Frontal cortex (tissue), 4 donors: ENCODE data around the gene TAS2R3. TPM values are rescaled to one million over a fixed set of nuclear protein-coding genes. Genes with fewer than 3 reads are reported as not detected.

Experiments used
- DNase-seq, 2 donors: peaks; one replicate each; pipeline ENCODE4 v3.0.0; 2012; ENCODE audit warnings: low spot score in 2 of 2
- FAIRE-seq: peaks from 2 replicates; lab custom pipeline; 2012; peaks lifted over from hg19 to GRCh38; lab: Jason Lieb, UNC
- small RNA-seq: library from RNA; depleted of rRNA; stranded (forward); fragments of <200 nt; gene quantifications from one replicate; pipeline ENCODE3, GENCODE V24; 2014
- total RNA-seq: library from RNA; depleted of rRNA; stranded (reverse); fragments of >200 nt; gene quantifications from one replicate; pipeline ENCODE4 v1.2.3, GENCODE V29; 2014
- donor health status: control.
- donor health status: control.
- donor health status: control.

TAS2R3 gene
- total RNA-seq, 1 donor from 2014 or later, result 1.2 TPM

- FAIRE-seq (no peak), DNase-seq (no peak)
Observed at GRCh38 chr7:141776374-141776773, 12.5 kb downstream of the TAS2R3 start, which contains the start of gene TAS2R4. Gene TAS2R4, plus strand, starts transcription at chr7:141776674. Its CDS starts 1,815 bp downstream, at chr7:141778489.

- peak; percentile 19 to 51 for DNase-seq
- peak; percentile 10 for FAIRE-seq
Observed at GRCh38 chr7:141785706-141786552, 22.0 kb downstream of the TAS2R3 start.

- FAIRE-seq (no peak), DNase-seq (no peak)
Observed at GRCh38 chr7:141788296-141788695, 24.4 kb downstream of the TAS2R3 start.

GRCh38 chr7:141789917-141790316, 26.0 kb downstream of the TAS2R3 start, which contains the start of gene TAS2R5:
Gene TAS2R5, plus strand, starts transcription at chr7:141790217. Its CDS starts 145 bp downstream, at chr7:141790362.
- no peak for FAIRE-seq
- no peak for DNase-seq

- FAIRE-seq (no peak), DNase-seq (no peak)
Observed at GRCh38 chr7:141792526-141792925, 28.6 kb downstream of the TAS2R3 start.

Small RNA genes lying within 50 kb of the gene (small RNA-seq; reads per million reads assigned to genes)
- gene RNU1-82P, result not detected

Other genes starting within 250 kb of the TAS2R3 start
- 46.5 TPM for gene AGK, start 212.7 kb upstream of the TAS2R3 start, total RNA-seq
- gene DENND11, start 61.9 kb upstream of the TAS2R3 start, total RNA-seq, result 32.6 TPM
- gene WEE2, start 55.7 kb upstream of the TAS2R3 start, total RNA-seq, result under 0.01 TPM
- 77.5 TPM for gene SSBP1, start 25.7 kb upstream of the TAS2R3 start, total RNA-seq
- gene TAS2R4, start 12.6 kb downstream of the TAS2R3 start, total RNA-seq, result 2.0 TPM
- 0.82 TPM for gene TAS2R5, start 26.1 kb downstream of the TAS2R3 start, total RNA-seq
- gene PRSS37, start 77.4 kb downstream of the TAS2R3 start, total RNA-seq, result not detected
- gene OR9A4, start 152.3 kb downstream of the TAS2R3 start, total RNA-seq, result not detected
- not detected for gene CLEC5A, start 182.9 kb downstream of the TAS2R3 start, total RNA-seq
- gene TAS2R38, start 209.7 kb downstream of the TAS2R3 start, total RNA-seq, result not detected
- gene MGAM, start 231.8 kb downstream of the TAS2R3 start, total RNA-seq, result 0.82 TPM